A673 (cell line): ENCODE data around the gene ZNF599.

Experiments used
- CTCF ChIP-seq: fragments of 300-800, 200-600 bp; sonication (generic); conservative IDR thresholded peaks from 2 replicates; pipeline ENCODE4 v1.5.1; 2017; ENCODE audit warnings: low read depth, mild to moderate bottlenecking, antibody characterized with exemption, low read length, moderate library complexity, mixed read lengths
- EZH2 ChIP-seq: fragments of 200-600 bp; sonication (generic); IDR thresholded peaks from 2 replicates; pipeline ENCODE4 v1.6.1; 2017; ENCODE audit warnings: borderline replicate concordance, low read depth, mild to moderate bottlenecking, mixed read lengths, antibody characterized with exemption, low read length; ENCODE audit not compliant: poor library complexity, severe bottlenecking

GRCh38 chr19:34712395-34713261 lies 60.4 kb downstream of the ZNF599 start:
- TF ChIP-seq CTCF = peak; percentile 67
- no peak for TF ChIP-seq EZH2
